Nephron progenitor cell (in vitro differentiated cells): Measurements from ENCODE around the gene FLCN.

Experiments
- DNase-seq: peaks from one replicate; pipeline ENCODE4 v3.0.0; 2021
- H3K27ac Mint-ChIP-seq: 2 replicates; pipeline ENCODE4 v1.8.0; 2021; ENCODE audit warnings: mild to moderate bottlenecking, moderate library complexity, mixed read lengths
- H3K27me3 Mint-ChIP-seq: 2 replicates; pipeline ENCODE4 v1.8.0; 2021; ENCODE audit warnings: mild to moderate bottlenecking, low read depth, mixed read lengths; ENCODE audit not compliant: poor library complexity
- H3K36me3 Mint-ChIP-seq: 2 replicates; pipeline ENCODE4 v1.8.0; 2021; ENCODE audit warnings: low read depth, mixed read lengths
- H3K4me1 Mint-ChIP-seq: 2 replicates; pipeline ENCODE4 v1.8.0; 2021; ENCODE audit warnings: mixed read lengths
- H3K4me3 Mint-ChIP-seq: 2 replicates; pipeline ENCODE4 v1.8.0; 2021; ENCODE audit warnings: mild to moderate bottlenecking, moderate library complexity, mixed read lengths
- H3K9me3 Mint-ChIP-seq: 2 replicates; pipeline ENCODE4 v1.8.0; 2021; ENCODE audit warnings: mild to moderate bottlenecking, moderate library complexity, mixed read lengths
- CTCF ChIP-seq: fragments of 200-600 bp; sonication (generic); IDR thresholded peaks from 2 replicates; pipeline ENCODE4 v1.5.0; 2021; ENCODE audit warnings: antibody characterized with exemption

The FLCN gene

GRCh38 chr17:17226451-17227265 lies 10.3 kb downstream of the FLCN start:
- peaks cover 2% of the 10 kb centered on the region for H3K4me1 Mint-ChIP-seq
- H3K27ac Mint-ChIP-seq, result no peak overlapping the region
- no peaks in the 10 kb centered on the region for H3K9me3 Mint-ChIP-seq
- no peak for DNase-seq
- peaks cover 3% of the 10 kb centered on the region for H3K27me3 Mint-ChIP-seq
- no peak overlapping the region for H3K4me3 Mint-ChIP-seq
- H3K36me3 Mint-ChIP-seq, result peaks cover 55% of the 10 kb centered on the region
- no peak for TF ChIP-seq CTCF

DNA sequence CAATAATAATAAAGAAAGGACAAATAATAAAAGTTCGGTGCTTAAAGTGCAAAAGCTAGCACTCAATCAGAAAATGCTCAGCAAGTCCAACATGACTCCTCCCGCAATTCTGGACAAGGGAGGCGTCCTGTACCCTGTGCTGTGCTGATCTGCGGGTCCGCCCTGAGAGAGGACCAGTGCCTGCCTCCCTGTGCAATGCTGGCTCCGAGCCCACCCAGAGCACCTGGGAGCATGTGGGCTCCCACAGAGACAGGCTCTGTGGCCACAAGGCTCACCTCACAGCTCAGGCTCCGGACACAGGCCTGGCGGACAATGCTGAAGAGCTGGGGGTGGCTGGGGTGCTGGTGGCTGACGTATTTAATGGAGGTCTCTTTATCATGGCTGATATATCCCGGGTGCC lies 11.1 kb downstream of the FLCN start:
- no peak overlapping the region for H3K4me3 Mint-ChIP-seq
- peaks cover 57% of the 10 kb centered on the region for H3K36me3 Mint-ChIP-seq
- no peak for TF ChIP-seq CTCF
- no peak for DNase-seq
- H3K27me3 Mint-ChIP-seq, result peaks cover 3% of the 10 kb centered on the region
- no peak overlapping the region for H3K27ac Mint-ChIP-seq
- no peaks in the 10 kb centered on the region for H3K9me3 Mint-ChIP-seq
- H3K4me1 Mint-ChIP-seq, result no peaks in the 10 kb centered on the region

DNA sequence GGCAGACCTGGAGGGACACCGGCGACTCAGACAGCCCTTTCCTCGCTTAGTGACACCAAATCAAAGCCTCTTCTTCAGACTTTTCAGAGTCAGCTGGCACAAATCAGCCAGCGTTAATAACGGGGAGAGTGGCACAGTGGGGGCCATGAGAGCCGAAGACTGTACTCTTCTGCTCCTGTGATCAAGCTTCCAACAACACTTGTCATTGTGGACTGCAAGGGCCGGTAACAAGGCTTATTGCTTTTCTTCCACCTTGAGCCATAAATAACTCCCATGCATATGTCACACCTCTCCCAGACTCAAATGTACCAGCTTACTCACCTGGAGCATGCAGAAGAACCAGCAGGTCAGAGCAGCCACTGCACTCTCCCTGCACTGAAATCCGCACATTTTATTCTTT lies 12.8 kb downstream of the FLCN start:
- peaks cover 54% of the 10 kb centered on the region for H3K36me3 Mint-ChIP-seq
- TF ChIP-seq CTCF, result no peak
- DNase-seq, result no peak
- H3K27ac Mint-ChIP-seq, result no peak overlapping the region
- H3K9me3 Mint-ChIP-seq, result no peaks in the 10 kb centered on the region
- H3K4me3 Mint-ChIP-seq, result no peak overlapping the region
- peaks cover 3% of the 10 kb centered on the region for H3K27me3 Mint-ChIP-seq
- H3K4me1 Mint-ChIP-seq, result no peaks in the 10 kb centered on the region

DNA sequence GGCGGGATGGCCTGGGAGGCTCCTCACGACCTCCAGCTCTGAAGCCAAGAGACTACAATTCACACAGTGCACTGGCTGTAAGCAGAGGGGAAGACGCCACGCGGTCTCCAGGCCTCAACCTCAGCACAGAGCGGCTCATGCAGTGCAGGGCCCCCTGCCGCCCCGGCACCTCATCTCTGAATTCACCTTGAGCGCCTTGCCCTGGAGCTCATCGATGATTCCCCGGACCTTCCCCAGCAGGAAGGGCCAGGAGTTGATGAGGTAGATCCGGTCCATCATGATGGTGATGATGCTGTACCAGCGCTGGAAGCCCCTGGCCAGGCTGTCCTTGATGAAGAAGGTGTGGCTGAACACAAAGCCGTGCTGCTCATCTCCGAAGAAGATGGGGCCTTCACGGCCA lies 13.2 kb downstream of the FLCN start:
- Mint-ChIP-seq H3K36me3 (peaks cover 56% of the 10 kb centered on the region), H3K27ac (no peak overlapping the region), H3K27me3 (peaks cover under 1% of the 10 kb centered on the region), H3K4me1 (no peaks in the 10 kb centered on the region), H3K4me3 (no peak overlapping the region), H3K9me3 (no peaks in the 10 kb centered on the region)
- DNase-seq, result no peak
- TF ChIP-seq CTCF, result no peak

- Mint-ChIP-seq H3K4me3 (no peak overlapping the region), H3K9me3 (no peaks in the 10 kb centered on the region), H3K27me3 (no peaks in the 10 kb centered on the region), H3K27ac (peak overlapping the region; percentile 64), H3K4me1 (no peaks in the 10 kb centered on the region), H3K36me3 (peaks cover 75% of the 10 kb centered on the region)
- no peak for DNase-seq
- no peak for TF ChIP-seq CTCF
Measured at GRCh38 chr17:17221329-17221728, 15.6 kb downstream of the FLCN start.

GRCh38 chr17:17220529-17220928 lies 16.4 kb downstream of the FLCN start:
- H3K4me3 Mint-ChIP-seq, result no peak overlapping the region
- DNase-seq, result no peak
- H3K36me3 Mint-ChIP-seq, result peaks cover 69% of the 10 kb centered on the region
- H3K27me3 Mint-ChIP-seq, result no peaks in the 10 kb centered on the region
- TF ChIP-seq CTCF, result no peak
- no peaks in the 10 kb centered on the region for H3K4me1 Mint-ChIP-seq
- peak overlapping the region; percentile 25 for H3K27ac Mint-ChIP-seq
- no peaks in the 10 kb centered on the region for H3K9me3 Mint-ChIP-seq
